GM12892 (cell line): ENCODE measurements around the gene TCF7L1.

ENCODE experiments used
- POLR2A ChIP-seq: IDR thresholded peaks from 2 replicates; pipeline ENCODE4 v1.6.1; 2011; ENCODE audit warnings: low read depth, low read length, control low read depth
- TAF1 ChIP-seq: IDR thresholded peaks from 2 replicates; pipeline ENCODE4 v1.6.1; 2011; ENCODE audit warnings: low read depth, mild to moderate bottlenecking, control low read depth, low read length, borderline replicate concordance

DNA sequence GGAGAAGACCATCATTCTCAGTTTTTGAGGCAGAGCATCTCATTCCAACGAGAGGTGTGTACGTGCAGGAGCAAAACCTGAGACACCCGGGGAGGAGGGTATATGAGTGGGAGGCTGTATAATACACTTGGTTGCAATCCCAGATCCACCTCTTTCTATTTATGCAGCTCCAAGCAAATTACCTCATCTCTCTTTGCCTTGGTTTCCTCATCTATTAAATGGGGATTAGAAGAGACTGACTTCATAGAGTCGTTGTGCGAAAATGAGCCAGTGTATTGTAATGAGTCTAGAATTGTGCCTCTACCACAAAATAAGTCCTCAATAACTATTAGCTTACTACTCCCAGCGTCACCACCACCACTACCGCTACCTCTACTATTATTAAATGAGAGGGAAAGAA is 154.5 kb downstream of the TCF7L1 start:
- TF ChIP-seq TAF1, result no peak
- no peak for TF ChIP-seq POLR2A
